ENCODE data around the gene CPED1.

DNA sequence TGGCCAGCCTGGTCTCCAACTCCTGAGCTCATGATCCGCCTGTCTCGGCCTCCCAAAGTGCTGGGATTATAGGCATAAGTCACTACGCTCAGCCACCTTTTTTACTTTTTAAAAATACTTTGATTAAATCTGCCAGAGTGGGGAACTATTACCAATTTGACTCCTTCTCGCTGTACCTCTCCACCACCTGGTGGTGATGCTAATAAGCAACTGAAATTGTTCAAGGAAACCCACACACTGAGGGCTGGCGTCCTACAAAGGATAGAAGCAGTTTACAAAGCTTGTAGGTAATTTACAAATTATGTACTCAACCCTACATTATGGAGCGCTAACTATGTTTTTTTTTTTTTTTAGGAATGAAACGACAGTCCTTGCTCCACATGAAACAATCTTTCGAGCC lies 111.1 kb downstream of the CPED1 start:
- TF ChIP-seq, protein P1, sequence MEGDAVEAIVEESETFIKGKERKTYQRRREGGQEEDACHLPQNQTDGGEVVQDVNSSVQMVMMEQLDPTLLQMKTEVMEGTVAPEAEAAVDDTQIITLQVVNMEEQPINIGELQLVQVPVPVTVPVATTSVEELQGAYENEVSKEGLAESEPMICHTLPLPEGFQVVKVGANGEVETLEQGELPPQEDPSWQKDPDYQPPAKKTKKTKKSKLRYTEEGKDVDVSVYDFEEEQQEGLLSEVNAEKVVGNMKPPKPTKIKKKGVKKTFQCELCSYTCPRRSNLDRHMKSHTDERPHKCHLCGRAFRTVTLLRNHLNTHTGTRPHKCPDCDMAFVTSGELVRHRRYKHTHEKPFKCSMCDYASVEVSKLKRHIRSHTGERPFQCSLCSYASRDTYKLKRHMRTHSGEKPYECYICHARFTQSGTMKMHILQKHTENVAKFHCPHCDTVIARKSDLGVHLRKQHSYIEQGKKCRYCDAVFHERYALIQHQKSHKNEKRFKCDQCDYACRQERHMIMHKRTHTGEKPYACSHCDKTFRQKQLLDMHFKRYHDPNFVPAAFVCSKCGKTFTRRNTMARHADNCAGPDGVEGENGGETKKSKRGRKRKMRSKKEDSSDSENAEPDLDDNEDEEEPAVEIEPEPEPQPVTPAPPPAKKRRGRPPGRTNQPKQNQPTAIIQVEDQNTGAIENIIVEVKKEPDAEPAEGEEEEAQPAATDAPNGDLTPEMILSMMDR (IDR thresholded peaks at IDR 0.05), result no peak
- TF ChIP-seq POLR2A (IDR thresholded peaks at IDR 0.05), result no peak
